Measurements from ENCODE around the gene PHACTR3.

Gene PHACTR3

GRCh38 chr20:59588236-59588855 lies 16.0 kb upstream of the PHACTR3 start:
- no peak overlapping the region for H3K4me3 ChIP-seq (ENCODE audit: low read depth, low read length)
- in situ Hi-C loops (cut with HindIII; ENCODE audit: low sequenced_read_pairs): no loop called here
- TF ChIP-seq, protein P1, sequence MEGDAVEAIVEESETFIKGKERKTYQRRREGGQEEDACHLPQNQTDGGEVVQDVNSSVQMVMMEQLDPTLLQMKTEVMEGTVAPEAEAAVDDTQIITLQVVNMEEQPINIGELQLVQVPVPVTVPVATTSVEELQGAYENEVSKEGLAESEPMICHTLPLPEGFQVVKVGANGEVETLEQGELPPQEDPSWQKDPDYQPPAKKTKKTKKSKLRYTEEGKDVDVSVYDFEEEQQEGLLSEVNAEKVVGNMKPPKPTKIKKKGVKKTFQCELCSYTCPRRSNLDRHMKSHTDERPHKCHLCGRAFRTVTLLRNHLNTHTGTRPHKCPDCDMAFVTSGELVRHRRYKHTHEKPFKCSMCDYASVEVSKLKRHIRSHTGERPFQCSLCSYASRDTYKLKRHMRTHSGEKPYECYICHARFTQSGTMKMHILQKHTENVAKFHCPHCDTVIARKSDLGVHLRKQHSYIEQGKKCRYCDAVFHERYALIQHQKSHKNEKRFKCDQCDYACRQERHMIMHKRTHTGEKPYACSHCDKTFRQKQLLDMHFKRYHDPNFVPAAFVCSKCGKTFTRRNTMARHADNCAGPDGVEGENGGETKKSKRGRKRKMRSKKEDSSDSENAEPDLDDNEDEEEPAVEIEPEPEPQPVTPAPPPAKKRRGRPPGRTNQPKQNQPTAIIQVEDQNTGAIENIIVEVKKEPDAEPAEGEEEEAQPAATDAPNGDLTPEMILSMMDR (IDR thresholded peaks at IDR 0.05; ENCODE audit: low read depth, low read length, missing control alignments): no peak
- no peak for DNase-seq (ENCODE audit: low read depth)

DNA sequence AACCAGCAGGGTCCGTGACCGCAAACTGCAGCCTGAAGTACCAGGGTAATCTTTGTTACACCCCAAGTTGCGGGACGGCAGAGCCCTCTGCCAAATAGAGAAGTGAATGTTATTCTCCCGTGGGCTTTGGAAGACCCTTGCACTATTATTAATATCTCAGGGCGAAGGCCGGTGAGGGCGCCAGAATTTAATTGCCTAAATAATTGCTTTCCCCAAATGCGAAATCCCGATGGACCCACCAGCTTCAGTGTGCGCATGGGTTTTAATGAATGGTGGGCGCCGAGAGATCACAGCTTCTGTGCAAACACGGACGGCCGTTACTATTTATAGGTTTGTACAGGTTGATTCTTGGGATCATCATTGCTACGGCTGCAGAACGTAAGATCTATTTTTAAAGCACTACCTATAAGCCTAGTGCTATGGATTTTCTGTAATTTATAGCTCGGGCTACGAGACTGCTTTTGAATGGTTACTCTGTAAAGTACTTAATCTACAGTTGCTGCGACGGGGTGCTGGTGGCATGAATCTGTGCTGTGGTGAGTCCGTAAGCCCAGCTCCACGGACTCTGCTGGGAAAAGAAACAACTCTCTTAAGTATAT lies 15.2 kb upstream of the PHACTR3 start:
- in situ Hi-C loops (cut with HindIII; ENCODE audit: low sequenced_read_pairs): no loop called here
- TF ChIP-seq, protein P1 (IDR thresholded peaks at IDR 0.05; ENCODE audit: low read depth, low read length, missing control alignments): no peak
- H3K4me3 ChIP-seq (ENCODE audit: low read depth, low read length): no peak overlapping the region
- no peak for DNase-seq (ENCODE audit: low read depth)

- TF ChIP-seq, protein P1 (IDR thresholded peaks at IDR 0.05; ENCODE audit: low read depth, low read length, missing control alignments): no peak
- in situ Hi-C loops (cut with HindIII; ENCODE audit: low sequenced_read_pairs): no loop called here
These were observed 13.3 kb upstream of the PHACTR3 start for GRCh38 chr20:59591061-59591460.

GRCh38 chr20:59596690-59597089 lies 7.7 kb upstream of the PHACTR3 start:
- TF ChIP-seq, protein P1 (IDR thresholded peaks at IDR 0.05; ENCODE audit: low read depth, low read length, missing control alignments): no peak
- in situ Hi-C loops (cut with HindIII; ENCODE audit: low sequenced_read_pairs): no loop called here
- H3K4me3 ChIP-seq (ENCODE audit: low read depth, low read length): no peak overlapping the region
- DNase-seq (ENCODE audit: low read depth): no peak

More at GRCh38 chr20:59591061-59591460, 13.3 kb upstream of the PHACTR3 start:
- DNase-seq (ENCODE audit: low read depth): no peak
- H3K4me3 ChIP-seq (ENCODE audit: low read depth, low read length): no peak overlapping the region

DNA sequence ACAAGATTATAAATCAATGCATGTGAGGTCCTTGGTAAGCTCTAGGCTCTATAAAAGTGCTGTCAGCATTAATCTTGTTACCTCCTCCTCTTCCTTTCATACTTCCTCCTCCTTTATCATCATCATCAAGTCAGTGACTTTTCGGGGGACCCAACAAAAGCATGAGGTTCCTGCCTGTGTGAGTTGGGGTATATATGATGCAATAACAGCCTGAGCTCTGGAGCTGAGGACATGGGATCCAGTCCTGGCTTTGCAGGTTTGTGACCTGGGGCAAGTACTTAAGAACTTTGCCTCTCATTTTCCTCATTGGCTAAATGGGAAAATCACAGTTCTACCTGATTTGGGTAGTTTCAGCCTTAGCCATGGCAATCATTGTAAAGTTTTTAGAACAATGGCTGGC lies 7.1 kb upstream of the PHACTR3 start:
- in situ Hi-C loops (cut with HindIII; ENCODE audit: low sequenced_read_pairs): no loop called here
- TF ChIP-seq, protein P1 (IDR thresholded peaks at IDR 0.05; ENCODE audit: low read depth, low read length, missing control alignments): no peak
- DNase-seq (ENCODE audit: low read depth): no peak
- H3K4me3 ChIP-seq (ENCODE audit: low read depth, low read length): no peak overlapping the region

GRCh38 chr20:59598625-59599310 lies 5.6 kb upstream of the PHACTR3 start:
- TF ChIP-seq, protein P1 (IDR thresholded peaks at IDR 0.05; ENCODE audit: low read depth, low read length, missing control alignments): peak; percentile 65
- H3K4me3 ChIP-seq (ENCODE audit: low read depth, low read length): no peak overlapping the region
- in situ Hi-C loops (cut with HindIII; ENCODE audit: low sequenced_read_pairs): no loop called here
- DNase-seq (ENCODE audit: low read depth): no peak
